DOHH2 (cell line): Measurements from ENCODE around the gene PLA2G3.

ENCODE experiments used
- EZH2phosphoT487 ChIP-seq: fragments of 200-600 bp; sonication (generic); IDR thresholded peaks from 2 replicates; pipeline ENCODE4 v1.6.1; 2017; ENCODE audit warnings: borderline replicate concordance, mild to moderate bottlenecking, antibody characterized with exemption, low read length, moderate library complexity, mixed read lengths
- TF ChIP-seq, protein P1 (sequence below): fragments of 200-600 bp; sonication (generic); IDR thresholded peaks from one replicate; pipeline ENCODE4 v1.5.1; 2014; ENCODE audit warnings: antibody characterized with exemption, mild to moderate bottlenecking, low read depth, low read length; ENCODE audit not compliant: poor library complexity, severe bottlenecking

DNA sequence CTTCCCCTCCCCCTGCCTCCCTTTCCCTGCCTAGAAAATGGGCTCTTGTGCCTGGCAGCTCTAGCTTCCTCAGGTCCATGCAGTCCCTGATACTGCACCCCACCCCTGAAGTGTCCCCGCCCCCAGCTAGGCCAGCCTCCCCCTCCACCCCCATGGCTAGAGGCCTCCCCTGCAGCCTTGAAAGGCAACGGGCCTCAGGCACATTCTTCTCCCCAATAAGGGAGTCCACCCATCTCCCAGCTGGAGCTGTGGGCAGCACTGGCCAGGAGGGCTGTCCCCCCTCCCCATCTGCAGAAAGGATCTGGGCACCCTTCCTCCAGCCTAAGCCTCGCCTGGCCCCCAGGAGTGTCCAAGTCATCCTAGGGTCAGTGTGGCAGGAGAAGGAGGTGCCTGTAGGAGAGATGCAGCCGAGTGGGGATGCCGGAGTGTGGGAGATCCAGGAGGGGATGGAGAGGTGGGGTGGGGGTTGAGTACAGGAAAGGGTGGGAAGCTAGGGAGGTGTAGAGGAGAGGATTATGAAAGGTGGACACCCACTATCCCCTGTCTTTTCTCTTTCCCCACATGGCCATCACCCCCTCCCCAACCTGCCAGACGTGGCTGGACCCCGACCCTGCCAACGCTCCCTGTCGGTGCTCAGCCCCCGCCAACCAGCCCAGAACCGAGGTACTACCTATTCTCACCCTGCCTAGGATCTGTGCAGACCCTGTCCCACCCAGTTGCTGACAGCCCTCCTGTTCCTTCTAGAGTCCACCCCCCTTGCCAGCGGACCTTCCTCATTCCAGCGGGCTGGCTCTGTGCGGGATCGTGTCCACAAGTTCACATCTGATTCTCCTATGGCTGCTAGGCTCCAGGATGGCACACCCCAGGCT, 49.9 kb downstream of the PLA2G3 start:
- TF ChIP-seq, protein P1, sequence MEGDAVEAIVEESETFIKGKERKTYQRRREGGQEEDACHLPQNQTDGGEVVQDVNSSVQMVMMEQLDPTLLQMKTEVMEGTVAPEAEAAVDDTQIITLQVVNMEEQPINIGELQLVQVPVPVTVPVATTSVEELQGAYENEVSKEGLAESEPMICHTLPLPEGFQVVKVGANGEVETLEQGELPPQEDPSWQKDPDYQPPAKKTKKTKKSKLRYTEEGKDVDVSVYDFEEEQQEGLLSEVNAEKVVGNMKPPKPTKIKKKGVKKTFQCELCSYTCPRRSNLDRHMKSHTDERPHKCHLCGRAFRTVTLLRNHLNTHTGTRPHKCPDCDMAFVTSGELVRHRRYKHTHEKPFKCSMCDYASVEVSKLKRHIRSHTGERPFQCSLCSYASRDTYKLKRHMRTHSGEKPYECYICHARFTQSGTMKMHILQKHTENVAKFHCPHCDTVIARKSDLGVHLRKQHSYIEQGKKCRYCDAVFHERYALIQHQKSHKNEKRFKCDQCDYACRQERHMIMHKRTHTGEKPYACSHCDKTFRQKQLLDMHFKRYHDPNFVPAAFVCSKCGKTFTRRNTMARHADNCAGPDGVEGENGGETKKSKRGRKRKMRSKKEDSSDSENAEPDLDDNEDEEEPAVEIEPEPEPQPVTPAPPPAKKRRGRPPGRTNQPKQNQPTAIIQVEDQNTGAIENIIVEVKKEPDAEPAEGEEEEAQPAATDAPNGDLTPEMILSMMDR, result no peak
- no peak for TF ChIP-seq EZH2phosphoT487
